ENCODE results near the gene NR1I3.

- no peak for TF ChIP-seq EZH2 (IDR thresholded peaks at IDR 0.05; ENCODE audit: borderline replicate concordance, low read depth, low read length, severe bottlenecking)
- no peak for TF ChIP-seq CTCF (IDR thresholded peaks at IDR 0.05; ENCODE audit: borderline replicate concordance, extremely low read depth, low read length, poor library complexity, severe bottlenecking)
These were observed 35.4 kb upstream of the NR1I3 start for GRCh38 chr1:161273402-161273801.

Data from DND-41 (cell line).